Progenitor cell of endocrine pancreas (in vitro differentiated cells): ENCODE measurements around the gene ANKS1A. TPM values are rescaled to one million over a fixed set of nuclear protein-coding genes. Genes with fewer than 3 reads are reported as not detected.
A peak's percentile ranks its signal among the peaks of the same experiment; 100 is the strongest.

ENCODE experiments used
- DNase-seq: peaks from one replicate; pipeline ENCODE4 v3.0.0; 2021; ENCODE audit warnings: low spot score; ENCODE audit not compliant: unreplicated experiment
- H3K27ac Mint-ChIP-seq: 2 replicates; pipeline ENCODE4 v1.8.0; 2021; ENCODE audit warnings: mild to moderate bottlenecking, moderate library complexity, mixed read lengths
- H3K27me3 Mint-ChIP-seq: 2 replicates; pipeline ENCODE4 v1.8.0; 2021; ENCODE audit warnings: mixed read lengths
- H3K36me3 Mint-ChIP-seq: 2 replicates; pipeline ENCODE4 v1.8.0; 2022; ENCODE audit warnings: mixed read lengths; ENCODE audit not compliant: insufficient read depth
- H3K4me1 Mint-ChIP-seq: 2 replicates; pipeline ENCODE4 v1.8.0; 2021; ENCODE audit warnings: low read depth, mixed read lengths
- H3K4me3 Mint-ChIP-seq: 2 replicates; pipeline ENCODE4 v1.8.0; 2021; ENCODE audit warnings: low read depth, mild to moderate bottlenecking, moderate library complexity, mixed read lengths
- H3K9me3 Mint-ChIP-seq: 2 replicates; pipeline ENCODE4 v1.8.0; 2021; ENCODE audit warnings: low read depth, mixed read lengths
- CTCF ChIP-seq: fragments of 200-600 bp; sonication (generic); IDR thresholded peaks from one replicate; pipeline ENCODE4 v1.5.0; 2021; ENCODE audit warnings: antibody characterized with exemption, mild to moderate bottlenecking; ENCODE audit not compliant: unreplicated experiment
- total RNA-seq: library from RNA; stranded (reverse); gene quantifications from 2 replicates; pipeline ENCODE4 v1.2.1, GENCODE V29; 2021

Gene ANKS1A
- total RNA-seq, 1 donor from 2014 or later = 36.4 TPM

- H3K4me1 Mint-ChIP-seq = peaks cover 31% of the 10 kb centered on the region
- no peak for DNase-seq
- no peak for TF ChIP-seq CTCF
- H3K36me3 Mint-ChIP-seq = peaks cover 5% of the 10 kb centered on the region
- peak overlapping the region; percentile 84 for H3K27ac Mint-ChIP-seq
- no peaks in the 10 kb centered on the region for H3K9me3 Mint-ChIP-seq
- no peak overlapping the region for H3K4me3 Mint-ChIP-seq
- no peaks in the 10 kb centered on the region for H3K27me3 Mint-ChIP-seq
These were observed 136.5 kb downstream of the ANKS1A start for GRCh38 chr6:35025232-35026188.

- H3K4me3 Mint-ChIP-seq = no peak overlapping the region
- H3K4me1 Mint-ChIP-seq = peaks cover 42% of the 10 kb centered on the region
- no peaks in the 10 kb centered on the region for H3K27me3 Mint-ChIP-seq
- no peaks in the 10 kb centered on the region for H3K9me3 Mint-ChIP-seq
- TF ChIP-seq CTCF = no peak
- no peak overlapping the region for H3K27ac Mint-ChIP-seq
- DNase-seq = no peak
- H3K36me3 Mint-ChIP-seq = peaks cover 3% of the 10 kb centered on the region
These were observed 137.6 kb downstream of the ANKS1A start for GRCh38 chr6:35026434-35027222.

- DNase-seq = no peak
- Mint-ChIP-seq H3K9me3 (no peaks in the 10 kb centered on the region), H3K4me3 (no peak overlapping the region), H3K27me3 (no peaks in the 10 kb centered on the region), H3K36me3 (peaks cover 3% of the 10 kb centered on the region), H3K27ac (no peak overlapping the region), H3K4me1 (peaks cover 39% of the 10 kb centered on the region)
- no peak for TF ChIP-seq CTCF
These were observed 138.8 kb downstream of the ANKS1A start for GRCh38 chr6:35027807-35028206.

GRCh38 chr6:35028781-35029769, 140.0 kb downstream of the ANKS1A start:
- Mint-ChIP-seq H3K27me3 (no peaks in the 10 kb centered on the region), H3K4me1 (peaks cover 30% of the 10 kb centered on the region), H3K27ac (no peak overlapping the region), H3K36me3 (peaks cover 2% of the 10 kb centered on the region), H3K9me3 (no peaks in the 10 kb centered on the region), H3K4me3 (no peak overlapping the region)
- no peak for DNase-seq
- TF ChIP-seq CTCF = no peak
